Trophoblast cell (in vitro differentiated cells and primary cell): ENCODE results near the gene CCDC3.

ENCODE experiments used
- DNase-seq, 2 donors: peaks; one replicate each; pipeline ENCODE4 v3.0.0-alpha.2; 2016
- H2AFZ ChIP-seq: 2 replicates; pipeline ENCODE4 v1.6.1; 2013; ENCODE audit warnings: low read length, moderate library complexity, mild to moderate bottlenecking; ENCODE audit not compliant: insufficient read depth, poor library complexity
- H2AK5ac ChIP-seq: 2 replicates; pipeline ENCODE4 v1.6.1; 2013; ENCODE audit warnings: mild to moderate bottlenecking, low read length
- H2BK120ac ChIP-seq: 2 replicates; pipeline ENCODE4 v1.6.1; 2013; ENCODE audit warnings: low read length, mild to moderate bottlenecking, moderate library complexity; ENCODE audit not compliant: insufficient read depth, poor library complexity
- H2BK12ac ChIP-seq: 2 replicates; pipeline ENCODE4 v1.6.1; 2013; ENCODE audit warnings: mild to moderate bottlenecking, low read length, moderate library complexity
- H2BK5ac ChIP-seq: 2 replicates; pipeline ENCODE4 v1.6.1; 2013; ENCODE audit warnings: low read length, low read depth, moderate library complexity, mild to moderate bottlenecking; ENCODE audit not compliant: poor library complexity
- H3K14ac ChIP-seq: 2 replicates; pipeline ENCODE4 v1.6.1; 2013; ENCODE audit warnings: mild to moderate bottlenecking, low read length
- H3K18ac ChIP-seq: 2 replicates; pipeline ENCODE4 v1.6.1; 2013; ENCODE audit warnings: mild to moderate bottlenecking, low read length
- H3K23ac ChIP-seq: 2 replicates; pipeline ENCODE4 v1.6.1; 2013; ENCODE audit warnings: low read length
- H3K27ac ChIP-seq: 2 replicates; pipeline ENCODE4 v1.5.1; 2013; ENCODE audit warnings: low read depth, mild to moderate bottlenecking, inconsistent platforms, low read length, moderate library complexity
- H3K27me3 ChIP-seq: 2 replicates; pipeline ENCODE4 v1.6.1; 2013; ENCODE audit warnings: inconsistent platforms, mild to moderate bottlenecking, low read length, moderate library complexity; ENCODE audit not compliant: insufficient read depth
- H3K36me3 ChIP-seq, 2 experiments: 1 replicate in 1 of 2; 2 replicates in 1 of 2; pipeline ENCODE4 v1.6.1; 2013; ENCODE audit warnings: low read length in 2 of 2, mild to moderate bottlenecking in 2 of 2, moderate library complexity in 1 of 2; ENCODE audit not compliant: insufficient read depth in 2 of 2, control insufficient read depth in 1 of 2
- H3K4ac ChIP-seq: 2 replicates; pipeline ENCODE4 v1.6.1; 2013; ENCODE audit warnings: low read depth, mild to moderate bottlenecking, low read length, moderate library complexity
- H3K4me1 ChIP-seq, 2 experiments: 1 replicate in 1 of 2; 2 replicates in 1 of 2; pipeline ENCODE4 v1.6.1; 2013; ENCODE audit warnings: low read length in 2 of 2, mild to moderate bottlenecking in 2 of 2, moderate library complexity in 1 of 2; ENCODE audit not compliant: insufficient read depth in 2 of 2, control insufficient read depth in 1 of 2
- H3K4me2 ChIP-seq: 2 replicates; pipeline ENCODE4 v1.6.1; 2013; ENCODE audit warnings: inconsistent platforms, mild to moderate bottlenecking, low read length, moderate library complexity
- H3K4me3 ChIP-seq: 2 replicates; pipeline ENCODE4 v1.5.1; 2013; ENCODE audit warnings: mild to moderate bottlenecking, low read depth, low read length, inconsistent platforms
- H3K79me1 ChIP-seq: one replicate; pipeline ENCODE4 v1.6.1; 2013; ENCODE audit warnings: low read length
- H3K79me2 ChIP-seq: 2 replicates; pipeline ENCODE4 v1.6.1; 2013; ENCODE audit warnings: low read length, mild to moderate bottlenecking; ENCODE audit not compliant: control insufficient read depth, insufficient read depth, poor library complexity
- H3K9ac ChIP-seq: 2 replicates; pipeline ENCODE4 v1.6.1; 2013; ENCODE audit warnings: mild to moderate bottlenecking, low read length
- H3K9me3 ChIP-seq: 2 replicates; pipeline ENCODE4 v1.6.1; 2013; ENCODE audit warnings: low read depth, mild to moderate bottlenecking, control low read depth, inconsistent platforms, low read length; ENCODE audit not compliant: insufficient read depth
- H4K12ac ChIP-seq: 2 replicates; pipeline ENCODE4 v1.6.1; 2013; ENCODE audit warnings: low read depth, mild to moderate bottlenecking, low read length, moderate library complexity
- H4K8ac ChIP-seq: 2 replicates; pipeline ENCODE4 v1.6.1; 2013; ENCODE audit warnings: low read depth, mild to moderate bottlenecking, low read length, moderate library complexity
- H4K91ac ChIP-seq: one replicate; pipeline ENCODE4 v1.6.1; 2013; ENCODE audit warnings: low read depth, mild to moderate bottlenecking, low read length, moderate library complexity
- WGBS: extraction: QIAGEN DNeasy Blood & Tissue Kit; methylation state at CpG from one replicate; pipeline ENCODE4 v1.1.7; 2013; ENCODE audit warnings: missing lambda C conversion rate; ENCODE audit not compliant: insufficient read length, insufficient coverage; ENCODE audit errors: extremely low coverage; 5-methylcytosine and 5-hydroxymethylcytosine counted together

Gene CCDC3

GRCh38 chr10:12927896-12928295, 73.6 kb downstream of the CCDC3 start:
- Histone ChIP-seq H4K12ac (no peak overlapping the region), H2AFZ (no peak overlapping the region), H3K23ac (no peak overlapping the region), H3K14ac (no peak overlapping the region), H3K9me3 (no peaks in the 10 kb centered on the region), H4K8ac (no peak overlapping the region), H3K79me2 (no peaks in the 10 kb centered on the region), H3K36me3 (no peaks in the 10 kb centered on the region), H3K4me2 (no peak overlapping the region), H3K27me3 (no peaks in the 10 kb centered on the region), H3K4me1 (no peaks in the 10 kb centered on the region), H3K9ac (no peak overlapping the region), H3K79me1 (no peaks in the 10 kb centered on the region), H2BK12ac (no peak overlapping the region), H3K4me3 (no peak overlapping the region), H3K4ac (no peak overlapping the region), H2BK5ac (no peak overlapping the region), H3K18ac (no peak overlapping the region), H3K27ac (no peak overlapping the region), H4K91ac (no peak overlapping the region), H2BK120ac (no peak overlapping the region), H2AK5ac (no peak overlapping the region)
- peak in 1 of 2 donors; percentile 10 for DNase-seq
- no CpG with 5 or more reads among the region's 1 CpG for WGBS

- no peak overlapping the region for H4K91ac ChIP-seq
- no peak overlapping the region for H2BK12ac ChIP-seq
- H3K4me1 ChIP-seq: no peaks in the 10 kb centered on the region
- no peak overlapping the region for H4K12ac ChIP-seq
- H2BK120ac ChIP-seq: no peak overlapping the region
- no peak for DNase-seq
- H3K27me3 ChIP-seq: no peaks in the 10 kb centered on the region
- peak overlapping the region; percentile 22 for H3K9ac ChIP-seq
- no peaks in the 10 kb centered on the region for H3K79me1 ChIP-seq
- no peak overlapping the region for H2BK5ac ChIP-seq
- no peak overlapping the region for H3K23ac ChIP-seq
- no peak overlapping the region for H3K4me2 ChIP-seq
- H3K14ac ChIP-seq: no peak overlapping the region
- no peak overlapping the region for H3K18ac ChIP-seq
- no peak overlapping the region for H3K4ac ChIP-seq
- no peak overlapping the region for H4K8ac ChIP-seq
- no peaks in the 10 kb centered on the region for H3K36me3 ChIP-seq
- H3K79me2 ChIP-seq: no peaks in the 10 kb centered on the region
- H2AFZ ChIP-seq: no peak overlapping the region
- no peak overlapping the region for H2AK5ac ChIP-seq
- no peak overlapping the region for H3K27ac ChIP-seq
- no peaks in the 10 kb centered on the region for H3K9me3 ChIP-seq
- no peak overlapping the region for H3K4me3 ChIP-seq
- no CpG with 5 or more reads among the region's 1 CpG for WGBS
Measured at GRCh38 chr10:12925845-12926244, 75.7 kb downstream of the CCDC3 start.

GRCh38 chr10:12924911-12925310, 76.6 kb downstream of the CCDC3 start:
- no peak overlapping the region for H2BK12ac ChIP-seq
- WGBS: 100% methylated on average over 2 of the region's 5 CpGs
- H4K8ac ChIP-seq: no peak overlapping the region
- H3K14ac ChIP-seq: no peak overlapping the region
- no peak overlapping the region for H2BK120ac ChIP-seq
- no peak overlapping the region for H3K27ac ChIP-seq
- no peaks in the 10 kb centered on the region for H3K4me1 ChIP-seq
- no peak overlapping the region for H3K4me2 ChIP-seq
- DNase-seq: no peak
- H3K79me1 ChIP-seq: no peaks in the 10 kb centered on the region
- H3K4ac ChIP-seq: no peak overlapping the region
- no peak overlapping the region for H3K23ac ChIP-seq
- H3K27me3 ChIP-seq: no peaks in the 10 kb centered on the region
- H3K36me3 ChIP-seq: no peaks in the 10 kb centered on the region
- H3K4me3 ChIP-seq: no peak overlapping the region
- no peak overlapping the region for H2AK5ac ChIP-seq
- no peaks in the 10 kb centered on the region for H3K79me2 ChIP-seq
- no peak overlapping the region for H2BK5ac ChIP-seq
- no peak overlapping the region for H3K18ac ChIP-seq
- no peak overlapping the region for H3K9ac ChIP-seq
- no peaks in the 10 kb centered on the region for H3K9me3 ChIP-seq
- H4K12ac ChIP-seq: no peak overlapping the region
- H4K91ac ChIP-seq: no peak overlapping the region
- no peak overlapping the region for H2AFZ ChIP-seq

GRCh38 chr10:12922117-12922900, 79.2 kb downstream of the CCDC3 start:
- WGBS: no CpG with 5 or more reads among the region's 13 CpGs
- no peak overlapping the region for H2BK12ac ChIP-seq
- H2AK5ac ChIP-seq: no peak overlapping the region

More at GRCh38 chr10:12922117-12922900, 79.2 kb downstream of the CCDC3 start:
- DNase-seq: no peak
- Histone ChIP-seq H3K27me3 (no peaks in the 10 kb centered on the region), H3K4me1 (no peaks in the 10 kb centered on the region), H3K79me1 (no peaks in the 10 kb centered on the region), H3K9ac (no peak overlapping the region), H3K4me3 (no peak overlapping the region), H3K27ac (no peak overlapping the region), H2BK120ac (no peak overlapping the region), H2AFZ (no peak overlapping the region), H2BK5ac (no peak overlapping the region), H3K36me3 (no peaks in the 10 kb centered on the region), H3K79me2 (no peaks in the 10 kb centered on the region), H4K91ac (no peak overlapping the region), H3K4ac (no peak overlapping the region), H4K12ac (no peak overlapping the region), H3K4me2 (no peak overlapping the region), H4K8ac (no peak overlapping the region), H3K14ac (no peak overlapping the region), H3K23ac (no peak overlapping the region), H3K18ac (no peak overlapping the region), H3K9me3 (no peaks in the 10 kb centered on the region)
